ENCODE measurements around the gene GEMIN7. TPM values are rescaled to one million over a fixed set of nuclear protein-coding genes. Genes with fewer than 3 reads are reported as not detected.

GEMIN7 gene
- total RNA-seq, 2 experiments from 2014 or later: 29.8 to 30.1 TPM

- Mint-ChIP-seq H3K4me3 (no peak overlapping the region), H3K36me3 (no peaks in the 10 kb centered on the region), H3K4me1 (ENCODE audit: low read depth) (peaks cover 26% of the 10 kb centered on the region), H3K27me3 (no peaks in the 10 kb centered on the region), H3K27ac (no peak overlapping the region), H3K9me3 (no peaks in the 10 kb centered on the region)
- intact Hi-C loops (cut with micrococcal nuclease): no loop called here
- DNase-seq: no peak
- POLR2A ChIA-PET: no interaction called here
- CTCF ChIA-PET: no interaction called here
These were observed 44.4 kb downstream of the GEMIN7 start for GRCh38 chr19:45123440-45123850.

GRCh38 chr19:45124021-45124420 is 45.0 kb downstream of the GEMIN7 start:
- no peaks in the 10 kb centered on the region for H3K9me3 Mint-ChIP-seq
- CTCF ChIA-PET: interaction anchor here (2.9 kb wide), 1 partner anchor 32 kb away, joined by 20 read pairs; the partner anchor contains the start of gene PPP1R37
- no peak for DNase-seq
- no peak overlapping the region for H3K27ac Mint-ChIP-seq
- intact Hi-C loops (cut with micrococcal nuclease): no loop called here
- no peak overlapping the region for H3K4me3 Mint-ChIP-seq
- no peaks in the 10 kb centered on the region for H3K36me3 Mint-ChIP-seq
- POLR2A ChIA-PET: no interaction called here
- H3K27me3 Mint-ChIP-seq: no peaks in the 10 kb centered on the region
- peaks cover 22% of the 10 kb centered on the region for H3K4me1 Mint-ChIP-seq (ENCODE audit: low read depth)

- CTCF ChIA-PET: interaction anchor here (0.7 to 2.9 kb wide), 10 partner anchors 11 to 86 kb away, joined by 3 to 20 read pairs (median 4); partner anchors contain the start of genes BLOC1S3, CLASRP, PPP1R37 and TRAPPC6A
- no peak for DNase-seq
- H3K4me3 Mint-ChIP-seq: no peak overlapping the region
- peaks cover 19% of the 10 kb centered on the region for H3K4me1 Mint-ChIP-seq (ENCODE audit: low read depth)
- no peaks in the 10 kb centered on the region for H3K9me3 Mint-ChIP-seq
- intact Hi-C loops (cut with micrococcal nuclease): no loop called here
- H3K27me3 Mint-ChIP-seq: no peaks in the 10 kb centered on the region
- H3K27ac Mint-ChIP-seq: no peak overlapping the region
- no peaks in the 10 kb centered on the region for H3K36me3 Mint-ChIP-seq
- POLR2A ChIA-PET: interaction anchor here (1.5 kb wide), 1 partner anchor 33 kb away, joined by 6 read pairs; no protein-coding TSS in a partner anchor
These were observed 46.3 kb downstream of the GEMIN7 start for GRCh38 chr19:45125360-45125759.

GRCh38 chr19:45125975-45126493 is 47.0 kb downstream of the GEMIN7 start:
- ChIA-PET POLR2A (interaction anchor here (1.5 kb wide), 1 partner anchor 34 kb away, joined by 6 read pairs; no protein-coding TSS in a partner anchor), CTCF (interaction anchor here (0.6 to 2.9 kb wide), 16 partner anchors 8 to 236 kb away, joined by 3 to 20 read pairs (median 4); partner anchors contain the start of genes CLASRP and PPP1R37)
- Mint-ChIP-seq H3K27ac (no peak overlapping the region), H3K4me1 (ENCODE audit: low read depth) (peaks cover 17% of the 10 kb centered on the region), H3K36me3 (no peaks in the 10 kb centered on the region), H3K9me3 (no peaks in the 10 kb centered on the region), H3K4me3 (no peak overlapping the region), H3K27me3 (no peaks in the 10 kb centered on the region)
- peak; percentile 82 for DNase-seq
- intact Hi-C loops (cut with micrococcal nuclease): loop anchor here (1.0 kb wide), 1 partner anchor 34 kb away; no protein-coding TSS in a partner anchor

- Mint-ChIP-seq H3K27ac (no peak overlapping the region), H3K4me3 (no peak overlapping the region), H3K36me3 (no peaks in the 10 kb centered on the region), H3K27me3 (no peaks in the 10 kb centered on the region), H3K4me1 (ENCODE audit: low read depth) (peaks cover 12% of the 10 kb centered on the region), H3K9me3 (no peaks in the 10 kb centered on the region)
- ChIA-PET POLR2A (interaction anchor here (1.5 kb wide), 1 partner anchor 35 kb away, joined by 6 read pairs; no protein-coding TSS in a partner anchor), CTCF (interaction anchor here (0.6 to 2.9 kb wide), 12 partner anchors 9 to 236 kb away, joined by 3 to 20 read pairs (median 4); partner anchors contain the start of genes CLASRP and PPP1R37)
- intact Hi-C loops (cut with micrococcal nuclease): loop anchor here (1.0 kb wide), 1 partner anchor 34 kb away; no protein-coding TSS in a partner anchor
- DNase-seq: no peak
These were observed 47.6 kb downstream of the GEMIN7 start for GRCh38 chr19:45126654-45127053.

- no peaks in the 10 kb centered on the region for H3K36me3 Mint-ChIP-seq
- H3K4me1 Mint-ChIP-seq (ENCODE audit: low read depth): peaks cover 9% of the 10 kb centered on the region
- intact Hi-C loops (cut with micrococcal nuclease): no loop called here
- no peak overlapping the region for H3K27ac Mint-ChIP-seq
- no peak for DNase-seq
- H3K27me3 Mint-ChIP-seq: no peaks in the 10 kb centered on the region
- POLR2A ChIA-PET: no interaction called here
- no peaks in the 10 kb centered on the region for H3K9me3 Mint-ChIP-seq
- H3K4me3 Mint-ChIP-seq: no peak overlapping the region
- CTCF ChIA-PET: interaction anchor here (1.3 kb wide), 1 partner anchor 15 kb away, joined by 3 read pairs; no protein-coding TSS in a partner anchor
These were observed 49.1 kb downstream of the GEMIN7 start for GRCh38 chr19:45128146-45128545.

GRCh38 chr19:45128806-45129205 is 49.7 kb downstream of the GEMIN7 start:
- Mint-ChIP-seq H3K36me3 (no peaks in the 10 kb centered on the region), H3K4me3 (no peak overlapping the region), H3K27ac (no peak overlapping the region), H3K4me1 (ENCODE audit: low read depth) (peaks cover 9% of the 10 kb centered on the region), H3K27me3 (no peaks in the 10 kb centered on the region), H3K9me3 (no peaks in the 10 kb centered on the region)
- DNase-seq: no peak
- CTCF ChIA-PET: interaction anchor here (1.3 kb wide), 1 partner anchor 16 kb away, joined by 3 read pairs; no protein-coding TSS in a partner anchor
- POLR2A ChIA-PET: no interaction called here
- intact Hi-C loops (cut with micrococcal nuclease): no loop called here

- no peaks in the 10 kb centered on the region for H3K36me3 Mint-ChIP-seq
- CTCF ChIA-PET: no interaction called here
- no peaks in the 10 kb centered on the region for H3K9me3 Mint-ChIP-seq
- H3K4me3 Mint-ChIP-seq: no peak overlapping the region
- intact Hi-C loops (cut with micrococcal nuclease): no loop called here
- DNase-seq: no peak
- POLR2A ChIA-PET: no interaction called here
- no peak overlapping the region for H3K27ac Mint-ChIP-seq
- no peaks in the 10 kb centered on the region for H3K27me3 Mint-ChIP-seq
- H3K4me1 Mint-ChIP-seq (ENCODE audit: low read depth): peaks cover 9% of the 10 kb centered on the region
These were observed 51.2 kb downstream of the GEMIN7 start for GRCh38 chr19:45130236-45130635.

GRCh38 chr19:45130888-45131615 is 52.0 kb downstream of the GEMIN7 start:
- Mint-ChIP-seq H3K27me3 (no peaks in the 10 kb centered on the region), H3K36me3 (no peaks in the 10 kb centered on the region), H3K27ac (no peak overlapping the region), H3K4me1 (ENCODE audit: low read depth) (peaks cover 6% of the 10 kb centered on the region), H3K9me3 (no peaks in the 10 kb centered on the region), H3K4me3 (no peak overlapping the region)
- DNase-seq: peak; percentile 29
- POLR2A ChIA-PET: no interaction called here
- intact Hi-C loops (cut with micrococcal nuclease): no loop called here
- CTCF ChIA-PET: interaction anchor here (1.1 to 1.2 kb wide), 2 partner anchors 13 to 28 kb away, joined by 3 to 4 read pairs; no protein-coding TSS in a partner anchor

GRCh38 chr19:45133661-45134060 is 54.6 kb downstream of the GEMIN7 start:
- H3K4me3 Mint-ChIP-seq: no peak overlapping the region
- intact Hi-C loops (cut with micrococcal nuclease): no loop called here
- H3K36me3 Mint-ChIP-seq: no peaks in the 10 kb centered on the region
- CTCF ChIA-PET: no interaction called here
- peaks cover 4% of the 10 kb centered on the region for H3K4me1 Mint-ChIP-seq (ENCODE audit: low read depth)
- POLR2A ChIA-PET: no interaction called here
- no peak for DNase-seq
- H3K27me3 Mint-ChIP-seq: no peaks in the 10 kb centered on the region
- H3K9me3 Mint-ChIP-seq: no peaks in the 10 kb centered on the region
- H3K27ac Mint-ChIP-seq: no peak overlapping the region

GRCh38 chr19:45135176-45135885 is 56.3 kb downstream of the GEMIN7 start:
- CTCF ChIA-PET: no interaction called here
- Mint-ChIP-seq H3K27me3 (no peaks in the 10 kb centered on the region), H3K27ac (no peak overlapping the region), H3K4me3 (no peak overlapping the region), H3K9me3 (no peaks in the 10 kb centered on the region), H3K4me1 (ENCODE audit: low read depth) (peaks cover 4% of the 10 kb centered on the region), H3K36me3 (no peaks in the 10 kb centered on the region)
- no peak for DNase-seq
- intact Hi-C loops (cut with micrococcal nuclease): no loop called here
- POLR2A ChIA-PET: interaction anchor here (0.8 kb wide), 1 partner anchor 14 kb away, joined by 3 read pairs; no protein-coding TSS in a partner anchor

Data from activated CD4-positive, alpha-beta memory T cell treated with anti-CD3 and anti-CD28 coated beads for 36 hours (primary cell).